Measurements from ENCODE around the gene ALDH18A1.

DNA sequence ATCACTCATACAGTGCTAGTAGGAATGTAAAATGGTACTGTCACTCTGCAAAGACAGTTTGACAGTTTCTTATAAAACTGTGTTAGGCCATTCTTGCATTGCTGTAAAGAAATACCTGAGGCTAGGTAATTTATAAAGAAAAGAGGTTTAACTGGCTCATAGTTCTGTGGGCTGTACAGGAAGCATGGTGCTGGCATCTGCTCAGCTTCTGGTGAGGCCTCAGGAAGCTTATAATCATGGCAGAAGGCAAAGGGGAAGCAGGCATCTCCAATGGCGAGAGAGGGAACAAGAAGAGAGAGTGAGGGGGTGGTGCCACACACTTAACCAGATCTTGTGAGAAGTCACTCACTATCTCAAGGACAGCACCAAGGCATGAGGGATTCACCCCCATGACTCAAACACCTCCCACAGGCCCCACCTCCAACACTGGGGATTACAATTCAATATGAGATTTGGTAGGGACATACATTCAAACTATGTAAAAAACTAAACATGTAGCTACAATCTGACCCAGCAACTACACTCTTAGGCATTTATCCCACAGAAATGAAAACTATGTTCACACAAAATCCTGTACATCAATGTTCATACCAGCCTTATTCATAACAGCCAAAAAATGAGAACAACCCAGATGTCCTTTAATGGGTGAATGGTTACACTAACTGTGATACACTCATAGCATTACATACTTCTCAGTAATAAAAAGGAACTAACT lies 5.0 kb downstream of the ALDH18A1 start:
- TF ChIP-seq, protein P1, sequence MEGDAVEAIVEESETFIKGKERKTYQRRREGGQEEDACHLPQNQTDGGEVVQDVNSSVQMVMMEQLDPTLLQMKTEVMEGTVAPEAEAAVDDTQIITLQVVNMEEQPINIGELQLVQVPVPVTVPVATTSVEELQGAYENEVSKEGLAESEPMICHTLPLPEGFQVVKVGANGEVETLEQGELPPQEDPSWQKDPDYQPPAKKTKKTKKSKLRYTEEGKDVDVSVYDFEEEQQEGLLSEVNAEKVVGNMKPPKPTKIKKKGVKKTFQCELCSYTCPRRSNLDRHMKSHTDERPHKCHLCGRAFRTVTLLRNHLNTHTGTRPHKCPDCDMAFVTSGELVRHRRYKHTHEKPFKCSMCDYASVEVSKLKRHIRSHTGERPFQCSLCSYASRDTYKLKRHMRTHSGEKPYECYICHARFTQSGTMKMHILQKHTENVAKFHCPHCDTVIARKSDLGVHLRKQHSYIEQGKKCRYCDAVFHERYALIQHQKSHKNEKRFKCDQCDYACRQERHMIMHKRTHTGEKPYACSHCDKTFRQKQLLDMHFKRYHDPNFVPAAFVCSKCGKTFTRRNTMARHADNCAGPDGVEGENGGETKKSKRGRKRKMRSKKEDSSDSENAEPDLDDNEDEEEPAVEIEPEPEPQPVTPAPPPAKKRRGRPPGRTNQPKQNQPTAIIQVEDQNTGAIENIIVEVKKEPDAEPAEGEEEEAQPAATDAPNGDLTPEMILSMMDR (IDR thresholded peaks at IDR 0.05; ENCODE audit: insufficient read depth, low read depth, low read length) = no peak
- TF ChIP-seq EZH2 (IDR thresholded peaks at IDR 0.05; ENCODE audit: insufficient read depth, low read length) = no peak

Measured in astrocyte (in vitro differentiated cells and primary cell).